Head of caudate nucleus (tissue), 42 donors: ENCODE data around the gene THEMIS.
"Not testable (repeated sequence)": the region's sequence is repeated elsewhere in the genome, so short reads cannot be mapped to it uniquely, and the experiment has no call there.

Experiments
- DNase-seq, 42 donors: peaks; one replicate each; pipeline versions ENCODE4 v3.0.0 to v3.0.0-alpha.2; 2020 to 2021; ENCODE audit warnings: mixed read lengths in 7 of 42
- intact Hi-C: fragments of 100-400 bp; cut with DNase I; formaldehyde crosslinking; loops from one replicate; pipeline ENCODE4 v1.15.0; 2022

THEMIS gene

DNA sequence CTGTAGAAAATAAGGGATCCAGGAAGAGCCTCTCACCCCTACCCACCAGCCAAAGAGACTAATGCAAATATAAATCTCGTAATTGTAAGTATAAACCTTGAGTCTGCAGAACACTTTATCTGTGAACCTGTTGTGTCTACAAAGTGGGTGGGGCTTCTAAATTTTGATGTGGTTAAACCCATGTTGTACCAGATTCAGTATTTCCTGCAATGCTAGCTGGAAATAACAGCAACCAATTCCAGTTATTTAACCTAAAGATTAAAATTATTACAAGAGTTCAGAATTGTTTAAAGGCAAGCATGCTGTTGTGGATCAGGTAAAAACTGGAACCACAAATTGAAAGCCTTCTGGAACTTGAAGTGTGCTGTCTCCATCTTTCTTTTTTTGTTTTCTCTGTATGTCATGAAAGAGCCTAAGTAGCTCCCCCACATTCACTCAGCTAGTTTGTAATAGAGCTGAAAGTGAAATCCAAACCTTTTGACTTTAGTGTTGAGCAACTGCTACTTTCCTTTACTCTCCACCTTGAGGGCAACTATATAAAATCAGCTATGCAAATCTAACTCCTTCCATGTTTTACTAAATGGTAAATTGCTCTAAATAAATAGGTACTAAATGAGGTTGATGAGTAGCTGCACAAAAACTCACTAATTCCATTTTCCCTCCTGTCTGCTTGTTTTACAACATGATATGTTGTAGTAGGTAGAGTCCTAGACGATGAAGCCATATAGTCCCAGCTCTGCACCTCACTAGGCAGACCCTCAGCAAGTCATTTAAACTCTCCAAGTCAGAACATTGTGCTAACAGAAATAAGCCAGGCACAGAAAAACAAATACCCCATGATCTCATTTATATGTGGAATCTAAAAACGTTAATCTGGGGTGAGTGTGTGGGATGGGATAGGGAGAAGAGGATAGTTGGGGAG, 17.9 kb upstream of the THEMIS start:
- DNase-seq = no peak

DNA sequence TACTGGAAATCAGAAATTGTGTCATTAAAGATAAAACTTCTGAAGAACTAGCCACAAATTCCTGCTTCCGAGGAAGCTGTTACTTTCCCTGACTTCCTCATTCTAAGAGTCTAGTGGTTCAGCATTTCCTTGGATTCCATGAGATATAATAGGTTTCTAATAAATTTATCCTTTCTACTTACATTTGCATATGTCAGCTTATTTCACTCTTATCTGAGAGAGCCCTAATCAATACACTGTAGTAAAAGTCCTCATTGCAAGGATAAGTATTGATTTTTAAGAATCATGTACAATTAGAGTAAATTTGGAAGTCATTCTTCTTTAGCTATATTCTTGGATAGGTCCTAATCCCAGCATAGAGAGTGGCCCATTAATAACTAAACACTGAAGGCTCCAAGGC, 16.9 kb upstream of the THEMIS start:
- intact Hi-C loops = no loop called here
- no peak for DNase-seq

More for the DNA sequence above, 17.9 kb upstream of the THEMIS start:
- intact Hi-C loops = no loop called here

DNA sequence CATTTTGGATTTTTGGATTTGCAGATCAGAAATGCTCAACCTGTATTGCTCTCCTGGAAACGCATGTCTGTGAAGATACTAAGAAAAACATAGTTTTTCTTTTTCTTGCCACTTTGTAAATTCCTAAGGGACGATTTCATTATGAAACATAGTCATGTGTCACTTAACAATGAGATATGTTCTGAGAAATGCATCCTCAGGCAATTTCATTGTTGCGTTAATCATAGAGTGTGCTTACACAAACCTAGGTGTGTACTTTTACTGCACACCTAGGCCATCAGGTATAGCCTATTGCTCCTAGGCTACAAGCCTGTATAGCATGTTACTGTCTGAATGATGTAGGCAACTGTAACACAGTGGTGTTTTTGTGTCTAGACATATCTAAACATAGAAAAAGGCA, 13.4 kb upstream of the THEMIS start:
- DNase-seq = no peak
- intact Hi-C loops = no loop called here

DNA sequence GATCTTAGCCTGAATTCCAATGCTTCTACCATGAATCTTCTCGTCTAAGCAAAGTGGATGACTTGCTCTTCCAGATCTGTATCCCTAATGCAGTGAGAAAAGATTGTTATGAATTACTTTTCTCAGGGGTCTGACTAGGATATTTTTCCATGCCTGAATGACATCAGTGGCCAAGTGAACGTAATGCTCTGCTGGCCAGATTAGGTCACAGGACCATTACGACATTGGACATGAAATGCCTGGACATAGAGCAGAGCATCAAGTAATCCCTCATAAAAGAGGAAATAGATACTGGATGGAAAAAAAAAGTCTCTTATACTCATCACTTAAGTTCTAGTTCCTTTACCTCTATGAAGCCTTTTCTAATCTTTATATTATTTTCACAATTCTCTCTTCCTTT, 12.1 kb upstream of the THEMIS start:
- intact Hi-C loops = no loop called here
- no peak for DNase-seq

DNA sequence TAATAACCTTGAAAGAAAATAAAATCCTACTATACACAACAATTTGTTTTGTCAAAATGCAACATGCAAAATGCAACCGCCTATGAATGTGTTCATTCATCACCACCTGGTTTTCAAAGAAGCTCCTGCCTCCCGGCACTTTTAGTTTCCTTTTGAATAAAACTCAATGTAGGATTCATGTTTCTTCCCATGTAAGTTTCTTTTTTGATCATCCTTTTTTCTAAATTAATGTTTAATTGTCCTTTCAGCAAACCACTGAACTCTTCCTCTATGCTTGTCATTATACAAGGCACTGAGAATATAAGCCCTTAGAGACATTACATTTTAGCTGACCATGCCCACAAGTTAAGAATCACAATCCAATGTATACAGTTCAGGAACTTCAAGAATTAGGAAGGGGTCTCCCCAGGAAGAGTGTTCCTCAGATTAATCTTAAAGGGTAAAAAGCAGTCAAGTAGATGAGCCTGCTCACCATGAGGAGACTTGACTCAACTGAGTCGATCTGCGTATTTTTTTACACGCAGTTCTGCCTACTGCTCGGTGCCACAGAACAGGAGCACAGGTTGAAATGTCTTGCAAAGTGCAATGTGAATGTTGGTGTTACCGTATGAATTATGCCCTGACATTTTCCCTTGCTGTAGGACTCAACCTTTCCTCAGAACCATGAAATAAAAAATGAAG, 7.2 kb upstream of the THEMIS start:
- intact Hi-C loops = no loop called here
- DNase-seq = no peak

DNA sequence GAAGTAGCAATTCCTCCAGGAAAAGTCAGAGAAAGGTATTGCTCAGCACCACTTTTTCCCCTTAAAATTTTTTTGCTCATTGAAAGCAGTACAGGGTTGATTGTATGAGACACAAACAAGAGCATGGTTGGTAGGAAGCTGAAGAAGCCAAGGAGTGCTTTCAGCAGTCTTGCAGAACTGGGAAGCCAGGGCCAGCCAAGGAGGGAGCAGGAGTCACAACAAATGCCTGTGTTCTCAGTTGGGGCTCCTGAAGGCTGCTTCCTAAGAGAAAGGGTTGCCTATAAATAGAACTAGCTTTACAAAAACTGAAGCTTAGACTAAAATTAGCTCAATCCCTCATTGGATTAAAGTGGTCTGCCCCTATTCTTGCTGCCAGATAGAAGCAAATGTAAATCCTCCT, 3.3 kb upstream of the THEMIS start:
- DNase-seq = no peak
- intact Hi-C loops = no loop called here

DNA sequence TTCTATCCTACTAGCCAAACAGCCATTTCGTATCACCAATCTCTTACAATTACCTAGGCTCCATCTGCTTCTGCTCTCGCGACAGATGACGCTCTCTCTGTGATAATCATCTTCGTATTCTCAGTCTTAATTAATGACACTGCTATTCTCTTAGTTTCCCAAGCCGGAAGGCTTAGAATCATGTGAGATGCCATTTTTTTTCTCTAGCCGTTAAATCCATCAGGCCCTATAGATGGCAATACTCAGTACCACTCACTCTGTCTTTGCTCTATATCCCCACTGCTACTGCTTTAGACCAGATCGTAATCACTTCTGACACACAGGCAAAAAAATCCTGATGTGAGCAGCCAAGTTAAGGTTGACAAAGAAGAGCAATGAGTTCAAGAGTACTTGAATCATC, 2.1 kb upstream of the THEMIS start:
- DNase-seq = no peak
- intact Hi-C loops = no loop called here

DNA sequence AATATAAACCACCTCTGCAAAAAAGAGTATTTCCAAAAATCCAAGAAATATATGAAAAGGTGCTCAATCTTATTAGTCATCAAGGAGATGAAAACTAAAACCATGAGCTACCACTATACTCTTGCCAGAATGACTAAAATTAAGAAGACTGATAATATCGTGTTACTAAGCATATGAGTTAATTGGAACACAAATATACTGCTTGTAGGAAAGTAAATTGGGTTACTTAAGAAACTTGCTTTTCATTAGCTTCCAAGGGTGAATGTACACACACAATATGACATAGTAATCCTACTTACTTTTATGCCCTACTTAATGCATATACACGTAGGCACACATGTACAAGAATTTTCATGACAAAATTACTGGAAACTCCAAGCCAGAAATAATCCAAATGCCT, 3.4 kb downstream of the THEMIS start:
- DNase-seq = no peak
- intact Hi-C loops = no loop called here

DNA sequence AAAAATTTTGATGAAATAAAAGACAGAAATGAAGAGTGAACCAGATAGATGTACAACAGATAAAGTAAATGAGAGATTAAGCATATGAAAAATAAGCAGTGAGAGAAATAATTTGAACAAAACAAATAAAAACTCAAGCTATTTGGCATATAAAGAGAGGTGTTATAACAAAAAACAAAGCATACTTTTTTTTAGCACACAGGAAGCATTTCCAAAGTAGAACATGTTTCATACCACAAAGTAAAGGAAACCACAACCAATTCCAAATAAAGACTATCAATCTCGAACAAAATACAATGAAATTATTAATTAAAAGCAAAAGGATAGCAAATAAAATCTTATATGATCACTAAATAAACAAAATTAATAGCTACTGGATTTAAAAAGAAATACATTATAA, 6.8 kb downstream of the THEMIS start:
- DNase-seq = no peak
- intact Hi-C loops = no loop called here

DNA sequence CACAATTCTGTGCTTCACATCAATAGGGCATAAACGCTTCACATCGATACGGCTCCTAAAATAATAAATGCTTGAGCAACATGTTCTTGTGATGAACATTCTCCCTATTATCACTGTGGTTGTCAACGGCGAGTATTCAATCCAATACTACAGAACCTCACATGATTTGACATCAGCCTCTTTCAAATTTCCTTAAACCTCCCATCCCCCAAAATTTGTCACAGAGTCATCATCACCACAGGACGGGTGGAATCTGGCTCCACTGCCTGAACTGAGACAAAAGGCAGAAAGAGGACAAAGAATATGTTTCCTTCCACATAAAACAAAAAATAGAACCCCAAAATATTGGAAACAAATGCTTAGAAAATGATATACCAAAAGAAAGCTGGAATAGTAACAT, 7.3 kb downstream of the THEMIS start:
- DNase-seq = no peak
- intact Hi-C loops = no loop called here

DNA sequence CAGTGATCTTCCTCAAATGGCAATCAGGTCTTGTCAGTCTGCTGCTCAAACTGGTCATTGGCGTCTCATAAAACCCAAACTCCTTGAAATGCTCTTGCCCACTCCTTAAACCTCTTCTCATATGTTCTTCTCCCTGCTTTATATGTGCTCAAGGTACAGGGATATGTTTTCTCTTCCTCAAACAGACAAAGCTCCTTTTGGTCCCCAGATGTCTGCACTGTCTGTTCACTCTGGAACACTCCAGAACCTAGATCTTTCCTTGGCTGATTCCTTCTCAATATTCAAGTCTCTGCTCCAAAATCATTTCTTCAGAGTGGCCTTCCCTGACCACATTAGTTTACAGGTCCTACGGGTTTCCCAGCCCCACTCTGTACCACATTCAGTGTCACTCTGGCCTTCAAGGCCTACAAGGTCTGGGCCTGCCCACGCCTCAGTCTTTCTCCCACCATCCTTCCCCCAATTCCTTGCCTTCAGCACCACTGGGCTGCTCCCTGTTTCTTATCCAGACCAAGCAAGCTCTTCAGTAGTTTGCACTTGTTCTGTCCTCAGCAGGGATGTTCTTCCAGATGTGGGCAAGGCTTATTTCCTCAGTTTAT, 9.0 kb downstream of the THEMIS start:
- DNase-seq = no peak
- intact Hi-C loops = no loop called here

DNA sequence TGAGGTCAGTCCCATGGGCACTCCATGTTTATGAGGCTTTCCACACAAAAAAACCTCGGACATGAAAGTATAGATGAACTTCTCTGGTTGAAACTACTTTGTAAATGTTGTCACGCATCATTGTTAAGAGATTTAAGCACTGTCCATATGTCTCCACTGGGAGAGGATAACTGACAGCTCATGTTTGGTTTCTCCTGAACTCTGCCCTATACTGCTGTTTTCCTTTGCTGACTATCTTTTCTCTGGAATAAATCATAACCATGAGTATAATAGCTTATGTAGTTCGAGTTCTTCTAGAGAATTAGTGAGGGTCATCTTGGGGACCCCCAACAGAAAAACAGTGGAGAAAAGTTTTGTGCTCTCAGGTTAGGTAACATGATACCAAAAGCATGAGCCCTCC, 14.3 kb downstream of the THEMIS start:
- intact Hi-C loops = no loop called here
- no peak for DNase-seq

DNA sequence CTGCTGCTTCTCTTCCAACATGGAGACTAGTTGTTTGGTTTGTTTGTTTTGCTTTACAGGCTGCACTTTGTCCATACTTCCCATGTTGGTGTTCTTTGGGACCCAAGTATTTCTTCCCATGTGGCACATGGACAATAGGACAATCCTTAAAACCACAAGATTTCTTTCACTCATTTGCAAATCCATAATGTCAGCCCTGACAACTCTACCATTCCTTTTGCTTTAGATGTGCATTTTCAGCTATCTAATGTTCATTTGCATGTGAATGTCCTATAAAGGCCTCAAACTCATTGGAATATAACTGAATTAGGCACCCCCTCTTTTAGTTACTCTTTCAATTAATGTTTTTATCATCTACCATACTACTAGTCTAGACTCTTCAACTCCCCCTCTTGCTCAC, 16.7 kb downstream of the THEMIS start:
- no peak for DNase-seq
- intact Hi-C loops = no loop called here

DNA sequence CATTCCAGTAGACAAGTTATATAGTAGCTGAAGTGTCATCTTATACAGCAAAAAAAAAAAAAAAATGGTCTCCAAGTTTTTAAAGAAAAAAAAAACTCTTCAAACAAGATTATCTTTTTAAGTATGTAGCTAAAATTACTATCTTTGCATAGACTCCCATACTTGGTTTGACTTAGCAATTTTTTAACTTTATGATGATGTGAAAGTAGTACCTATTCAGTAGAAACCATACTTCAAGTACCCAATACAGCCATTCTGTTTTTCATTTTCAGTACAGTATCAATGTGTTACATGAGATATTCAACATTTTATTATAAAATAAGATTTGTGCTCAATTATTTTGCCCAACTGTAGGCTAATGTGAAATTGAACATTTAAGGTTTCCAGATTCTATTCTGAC, 18.9 kb downstream of the THEMIS start:
- intact Hi-C loops, DNase-seq: not testable (repeated sequence)

DNA sequence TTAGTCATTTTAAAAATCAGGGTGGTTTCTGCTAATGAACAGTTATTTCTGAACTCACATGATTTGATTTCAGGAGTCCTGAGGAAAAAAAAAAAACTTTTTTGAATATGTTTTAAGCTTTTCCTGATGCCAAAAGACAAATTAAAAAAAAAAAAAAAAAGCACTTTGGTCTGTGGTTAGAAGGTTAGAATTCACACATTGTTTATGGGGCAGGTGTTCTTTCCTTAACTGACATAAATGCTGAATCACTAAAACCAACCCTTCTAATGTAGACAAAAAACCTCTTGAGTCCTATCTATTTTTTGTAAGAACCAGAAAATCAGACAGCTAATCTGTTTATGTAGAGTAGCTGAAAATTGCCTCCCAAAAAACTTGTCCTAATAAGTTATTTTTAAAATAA, 20.4 kb downstream of the THEMIS start:
- no peak for DNase-seq
- intact Hi-C loops = no loop called here

DNA sequence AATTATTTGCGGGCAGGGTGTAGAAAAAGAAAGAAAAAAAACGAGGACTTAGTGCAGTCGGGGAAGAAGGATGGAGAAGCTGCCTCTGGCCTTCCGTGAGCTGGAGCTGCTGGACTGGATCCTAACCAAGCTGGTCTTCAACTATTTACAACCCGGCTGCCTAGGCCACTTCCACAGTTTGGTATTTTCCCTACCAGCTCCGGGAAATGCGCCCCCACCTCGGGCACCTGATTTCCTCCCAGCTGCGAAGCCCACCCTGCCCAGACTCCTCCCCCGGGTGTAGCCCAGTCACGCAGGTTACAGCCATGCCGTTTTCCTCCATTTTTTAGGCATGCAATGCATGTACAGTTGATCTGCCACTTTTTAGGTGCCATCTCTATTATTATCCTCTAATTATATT, 21.2 kb downstream of the THEMIS start:
- peak in 37 of 42 donors; percentile 4 to 66 (median 28) for DNase-seq

DNA sequence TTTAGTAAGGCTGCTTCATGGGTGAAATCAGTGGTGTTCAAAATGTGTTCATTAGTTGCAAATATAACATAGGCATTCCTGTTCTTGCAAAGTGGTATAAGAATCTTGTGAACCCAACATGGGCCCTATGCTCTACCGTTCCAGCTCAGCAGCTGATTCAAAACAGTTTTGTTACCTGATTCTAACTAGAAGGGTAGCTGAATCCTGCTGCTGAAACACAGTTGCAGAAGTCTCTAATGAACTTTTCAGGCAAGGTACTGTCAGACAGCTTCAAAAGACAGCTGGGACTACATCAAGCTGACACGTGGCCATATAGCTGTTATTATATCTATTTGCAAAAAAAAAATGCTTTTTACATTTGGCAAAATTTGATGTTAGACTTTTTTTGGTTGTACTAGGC, 22.7 kb downstream of the THEMIS start:
- intact Hi-C loops = no loop called here
- no peak for DNase-seq

More for the DNA sequence above, 21.2 kb downstream of the THEMIS start:
- intact Hi-C loops = no loop called here

DNA sequence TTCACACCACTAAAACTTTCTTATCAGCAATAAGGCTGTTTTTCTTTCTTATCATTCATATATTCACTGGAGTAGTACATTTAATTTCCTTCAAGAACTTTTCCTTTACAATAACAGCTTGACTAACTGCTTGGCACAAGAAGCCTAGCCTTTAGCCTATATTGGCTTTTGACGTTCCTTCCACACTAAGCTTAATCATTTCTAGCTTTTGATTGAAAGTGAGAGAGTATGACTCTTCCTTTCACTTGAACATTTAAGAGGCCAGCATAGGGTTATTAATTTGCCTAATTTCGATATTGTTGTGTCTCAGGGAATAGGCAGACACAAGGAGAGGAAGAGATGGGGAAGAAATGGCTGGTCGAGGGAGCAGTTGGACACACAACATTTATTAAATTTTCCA, 23.6 kb downstream of the THEMIS start:
- intact Hi-C loops = no loop called here
- DNase-seq = no peak

DNA sequence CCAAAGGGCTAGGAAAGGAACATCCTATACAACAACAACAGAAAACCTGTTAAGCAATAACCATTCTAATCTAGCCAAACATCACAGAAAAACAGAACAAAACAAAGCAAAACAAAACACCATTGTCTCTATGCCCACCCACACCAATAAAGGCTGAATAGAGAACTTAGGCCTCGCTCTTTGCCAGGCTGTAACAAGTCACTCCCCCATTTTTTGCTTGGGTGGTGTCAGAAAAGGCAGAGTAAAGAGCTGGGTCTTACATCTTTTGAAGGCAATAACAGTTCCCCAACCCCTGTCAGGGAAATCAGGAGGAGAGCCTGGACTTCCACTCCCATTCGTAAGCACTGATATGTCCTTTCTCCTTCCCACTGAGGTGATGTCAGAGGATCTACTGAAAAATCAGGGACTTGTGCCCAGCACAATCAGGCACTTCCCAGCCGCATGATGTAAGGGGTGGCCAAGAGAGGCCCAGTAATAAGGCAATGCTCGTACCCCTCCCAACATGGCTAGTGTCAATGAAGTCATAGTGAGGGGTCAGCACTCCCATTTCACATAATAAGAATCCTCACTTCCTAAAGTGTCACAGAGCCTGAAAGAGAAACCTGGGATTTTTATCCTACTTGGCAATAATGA, 31.0 kb downstream of the THEMIS start:
- DNase-seq = peak in 39 of 42 donors; percentile 3 to 82 (median 40)
- intact Hi-C loops = no loop called here

DNA sequence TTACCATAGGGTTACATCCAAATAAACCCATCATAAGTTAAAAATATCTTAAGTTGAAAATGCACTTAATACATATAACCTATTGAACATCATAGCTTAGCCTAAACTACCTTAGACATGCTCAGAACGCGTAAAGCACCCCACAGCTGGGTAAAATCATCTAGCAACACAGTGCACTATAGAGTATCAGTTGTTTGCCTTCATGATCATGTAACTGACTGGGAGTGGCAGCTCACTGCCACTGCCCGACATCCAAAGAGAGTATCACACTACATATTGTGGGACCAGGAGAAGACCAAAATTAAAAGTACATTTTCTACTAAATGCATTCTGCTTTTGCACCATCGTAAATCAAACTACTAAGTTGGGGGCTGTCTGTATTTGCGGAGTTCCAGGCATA, 31.7 kb downstream of the THEMIS start:
- peak in 7 of 42 donors; percentile 5 to 45 (median 30) for DNase-seq
- intact Hi-C loops = no loop called here
